Neuronal stem cell (in vitro differentiated cells): ENCODE measurements around the gene HSF2BP.
"Not testable (repeated sequence)": the region's sequence is repeated elsewhere in the genome, so short reads cannot be mapped to it uniquely, and the experiment has no call there.

Experiments
- DNase-seq: peaks from one replicate; pipeline ENCODE4 v3.0.0-alpha.2; 2013; ENCODE audit warnings: low spot score
- H2AFZ ChIP-seq: one replicate; pipeline ENCODE4 v1.6.1; 2013; ENCODE audit warnings: mild to moderate bottlenecking, low read length, inconsistent platforms
- H2AK5ac ChIP-seq: 2 replicates; pipeline ENCODE4 v1.6.1; 2013; ENCODE audit warnings: low read depth, mild to moderate bottlenecking, inconsistent platforms, low read length, moderate library complexity, mixed read lengths
- H2BK120ac ChIP-seq: 2 replicates; pipeline ENCODE4 v1.6.1; 2013; ENCODE audit warnings: low read depth, mild to moderate bottlenecking, inconsistent platforms, low read length, moderate library complexity, mixed read lengths
- H2BK12ac ChIP-seq: one replicate; pipeline ENCODE4 v1.6.1; 2013; ENCODE audit warnings: low read length, inconsistent platforms
- H2BK15ac ChIP-seq: 2 replicates; pipeline ENCODE4 v1.6.1; 2013; ENCODE audit warnings: mild to moderate bottlenecking, low read length, inconsistent platforms, mixed read lengths
- H2BK5ac ChIP-seq: one replicate; pipeline ENCODE4 v1.6.1; 2013; ENCODE audit warnings: inconsistent platforms, mild to moderate bottlenecking, low read length, moderate library complexity
- H3K14ac ChIP-seq: one replicate; pipeline ENCODE4 v1.6.1; 2013; ENCODE audit warnings: low read length, inconsistent platforms
- H3K18ac ChIP-seq: 2 replicates; pipeline ENCODE4 v1.6.1; 2013; ENCODE audit warnings: low read length, inconsistent platforms
- H3K23ac ChIP-seq: 2 replicates; pipeline ENCODE4 v1.6.1; 2013; ENCODE audit warnings: low read depth, mild to moderate bottlenecking, mixed read lengths, low read length, inconsistent platforms; ENCODE audit not compliant: poor library complexity
- H3K27ac ChIP-seq: replicated peaks from 3 replicates; pipeline ENCODE4 v1.5.1; 2013; ENCODE audit warnings: low read length, inconsistent platforms
- H3K27me3 ChIP-seq, 3 experiments: 2 replicates each; pipeline ENCODE4 v1.6.1; 2013; ENCODE audit warnings: low read length in 3 of 3, mild to moderate bottlenecking in 2 of 3, inconsistent platforms in 1 of 3, low read depth in 1 of 3, mixed read lengths in 1 of 3, moderate library complexity in 1 of 3; ENCODE audit not compliant: control insufficient read depth in 3 of 3, insufficient read depth in 3 of 3
- H3K36me3 ChIP-seq, 2 donors: replicated peaks in 1 of 2; 2 replicates each; pipeline ENCODE4 v1.6.1; 2013; ENCODE audit warnings: low read length in 2 of 2; ENCODE audit not compliant: control insufficient read depth in 2 of 2, insufficient read depth in 2 of 2
- H3K4ac ChIP-seq: 2 replicates; pipeline ENCODE4 v1.6.1; 2013; ENCODE audit warnings: inconsistent platforms, mild to moderate bottlenecking, low read length, moderate library complexity
- H3K4me1 ChIP-seq, 2 donors: 1 replicate in 1 of 2; 2 replicates in 1 of 2; pipeline ENCODE4 v1.6.1; 2013; ENCODE audit warnings: low read length in 2 of 2, low read depth in 1 of 2; ENCODE audit not compliant: control insufficient read depth in 2 of 2, insufficient read depth in 1 of 2
- H3K4me2 ChIP-seq: one replicate; pipeline ENCODE4 v1.6.1; 2013; ENCODE audit warnings: mild to moderate bottlenecking, low read length, inconsistent platforms; ENCODE audit not compliant: insufficient read depth, poor library complexity, severe bottlenecking
- H3K4me3 ChIP-seq, 2 donors: 2 replicates each; pipeline ENCODE4 v1.5.1; 2013; ENCODE audit warnings: low read length in 2 of 2, mild to moderate bottlenecking in 2 of 2, inconsistent platforms in 1 of 2, moderate library complexity in 1 of 2
- H3K79me1 ChIP-seq: one replicate; pipeline ENCODE4 v1.6.1; 2013; ENCODE audit warnings: low read depth, mild to moderate bottlenecking, inconsistent platforms, low read length, moderate library complexity
- H3K9ac ChIP-seq: one replicate; pipeline ENCODE4 v1.6.1; 2013; ENCODE audit warnings: mild to moderate bottlenecking, low read depth, low read length, inconsistent platforms; ENCODE audit not compliant: poor library complexity
- H3K9me3 ChIP-seq, 2 donors: replicated peaks in 1 of 2; 2 replicates each; pipeline versions ENCODE3 to v1.6.1; 2013; ENCODE audit warnings: low read length in 2 of 2, mild to moderate bottlenecking in 2 of 2, inconsistent platforms in 1 of 2, low read depth in 1 of 2, mixed read lengths in 1 of 2, moderate library complexity in 1 of 2; ENCODE audit not compliant: control insufficient read depth in 2 of 2, insufficient read depth in 1 of 2
- H4K8ac ChIP-seq: one replicate; pipeline ENCODE4 v1.6.1; 2013; ENCODE audit warnings: low read depth, mild to moderate bottlenecking, inconsistent platforms, low read length, moderate library complexity
- H4K91ac ChIP-seq: one replicate; pipeline ENCODE4 v1.6.1; 2013; ENCODE audit warnings: low read length, low read depth, mild to moderate bottlenecking, inconsistent platforms; ENCODE audit not compliant: poor library complexity
- WGBS, 2 donors: extraction: QIAGEN DNeasy Blood & Tissue Kit; methylation state at CpG; one replicate each; pipeline ENCODE4 v1.1.7; 2013; ENCODE audit warnings: missing lambda C conversion rate in 2 of 2, mixed read lengths in 1 of 2; ENCODE audit not compliant: insufficient read length in 2 of 2, insufficient replicate concordance in 1 of 2; ENCODE audit errors: extremely low coverage in 2 of 2; 5-methylcytosine and 5-hydroxymethylcytosine counted together

The HSF2BP gene

GRCh38 chr21:43516860-43517627 lies 142.2 kb downstream of the HSF2BP start:
- H2BK15ac ChIP-seq, H4K91ac ChIP-seq, H3K9me3 ChIP-seq, H3K14ac ChIP-seq, H3K79me1 ChIP-seq, H4K8ac ChIP-seq, H2AFZ ChIP-seq, H3K4me2 ChIP-seq, H2BK5ac ChIP-seq, H3K9ac ChIP-seq, H3K4me1 ChIP-seq, H3K4me3 ChIP-seq, H3K23ac ChIP-seq, H3K27me3 ChIP-seq, H2BK12ac ChIP-seq, H3K27ac ChIP-seq, H2AK5ac ChIP-seq, DNase-seq, H3K18ac ChIP-seq, H3K36me3 ChIP-seq, H3K4ac ChIP-seq, H2BK120ac ChIP-seq: not testable (repeated sequence)
- no CpG with 5 or more reads among the region's 10 CpGs for WGBS, 2 donors

- not testable (repeated sequence) for H2BK120ac ChIP-seq, H2AFZ ChIP-seq, H2BK12ac ChIP-seq, H3K27me3 ChIP-seq, DNase-seq, H3K4me1 ChIP-seq, H2BK15ac ChIP-seq, H3K36me3 ChIP-seq, H3K9ac ChIP-seq, H3K27ac ChIP-seq, H3K9me3 ChIP-seq, H2AK5ac ChIP-seq, H3K4me3 ChIP-seq, H3K4ac ChIP-seq, H3K14ac ChIP-seq, H3K18ac ChIP-seq, H3K4me2 ChIP-seq, H3K23ac ChIP-seq, H2BK5ac ChIP-seq, H4K91ac ChIP-seq, H3K79me1 ChIP-seq, H4K8ac ChIP-seq
- WGBS, 2 donors: no CpG with 5 or more reads among the region's 4 CpGs
Observed at GRCh38 chr21:43516295-43516847, 142.9 kb downstream of the HSF2BP start.

GRCh38 chr21:43514834-43515233 lies 144.5 kb downstream of the HSF2BP start:
- DNase-seq, H2AK5ac ChIP-seq, H3K23ac ChIP-seq, H2BK120ac ChIP-seq, H3K4me2 ChIP-seq, H3K36me3 ChIP-seq, H2BK15ac ChIP-seq, H3K4ac ChIP-seq, H3K79me1 ChIP-seq, H3K9me3 ChIP-seq, H3K4me1 ChIP-seq, H3K14ac ChIP-seq, H4K91ac ChIP-seq, H2BK5ac ChIP-seq, H3K4me3 ChIP-seq, H3K27ac ChIP-seq, H2BK12ac ChIP-seq, H3K9ac ChIP-seq, H3K27me3 ChIP-seq, H4K8ac ChIP-seq, H2AFZ ChIP-seq, H3K18ac ChIP-seq: not testable (repeated sequence)
- WGBS, 2 donors: no CpG with 5 or more reads among the region's 3 CpGs

- WGBS, 2 donors: no CpG with 5 or more reads among the region's 3 CpGs
- not testable (repeated sequence) for H3K18ac ChIP-seq, H4K91ac ChIP-seq, H2BK12ac ChIP-seq, H3K27ac ChIP-seq, H2BK5ac ChIP-seq, H4K8ac ChIP-seq, H3K9ac ChIP-seq, H3K14ac ChIP-seq, H3K27me3 ChIP-seq, H3K79me1 ChIP-seq, H2BK120ac ChIP-seq, H3K23ac ChIP-seq, H3K9me3 ChIP-seq, H2BK15ac ChIP-seq, H3K4me2 ChIP-seq, H2AK5ac ChIP-seq, H3K36me3 ChIP-seq, H2AFZ ChIP-seq, H3K4me1 ChIP-seq, H3K4me3 ChIP-seq, H3K4ac ChIP-seq, DNase-seq
Observed at GRCh38 chr21:43513023-43513422, 146.3 kb downstream of the HSF2BP start.
